HepG2 (cell line): ENCODE data around the gene SQSTM1. TPM values are rescaled to one million over a fixed set of nuclear protein-coding genes. Genes with fewer than 3 reads are reported as not detected.

Experiments
- ARID2 ChIP-seq: sonication (generic); formaldehyde crosslinking; IDR thresholded peaks from 2 replicates; pipeline ENCODE4 v1.8.1; 2022; ENCODE audit warnings: mild to moderate bottlenecking, missing genetic modification reagents, borderline replicate concordance
- ELF3 ChIP-seq: IDR thresholded peaks from 2 replicates; pipeline ENCODE4 v1.6.1; 2016; ENCODE audit warnings: missing genetic modification reagents, missing compliant biosample characterization
- NPAS2 ChIP-seq: sonication (generic); formaldehyde crosslinking; IDR thresholded peaks from 2 replicates; pipeline ENCODE4 v1.8.0; 2022; ENCODE audit warnings: mild to moderate bottlenecking, missing genetic modification reagents, borderline replicate concordance
- NR2F1 ChIP-seq, 2 experiments: fragments of 450-650 bp in 1 of 2; formaldehyde crosslinking in 1 of 2; IDR thresholded peaks; 2 replicates each; pipeline versions ENCODE4 v1.5.0 to v1.6.1; 2016 to 2020; ENCODE audit warnings: mild to moderate bottlenecking in 1 of 2, missing compliant biosample characterization in 1 of 2, missing genetic modification reagents in 1 of 2, moderate library complexity in 1 of 2
- SAP130 ChIP-seq: IDR thresholded peaks from 2 replicates; pipeline ENCODE4 v1.6.1; 2016; ENCODE audit warnings: low read depth
- SP5 ChIP-seq: IDR thresholded peaks from 2 replicates; pipeline ENCODE4 v1.6.1; 2016; ENCODE audit warnings: low read depth, borderline replicate concordance
- TARDBP ChIP-seq: sonication (generic); formaldehyde crosslinking; IDR thresholded peaks from 2 replicates; pipeline ENCODE4 v1.8.0; 2022; ENCODE audit warnings: mild to moderate bottlenecking, missing genetic modification reagents
- ZNF615 ChIP-seq: sonication (generic); formaldehyde crosslinking; IDR thresholded peaks from 2 replicates; pipeline ENCODE4 v1.5.0; 2020; ENCODE audit warnings: mild to moderate bottlenecking, missing genetic modification reagents, borderline replicate concordance
- ZNF747 ChIP-seq: sonication (generic); formaldehyde crosslinking; IDR thresholded peaks from 2 replicates; pipeline ENCODE4 v1.8.1; 2023; ENCODE audit warnings: missing genetic modification reagents, mild to moderate bottlenecking, borderline replicate concordance
- polyA plus RNA-seq, 8 experiments: library from polyadenylated mRNA; depleted of rRNA in 3 of 8; stranded (reverse) in 7 of 8; unstranded in 1 of 8; fragments of >200 nt; fragmentation: Illumina TruSeq in 4 of 8; extraction: Trizol in 4 of 8; gene quantifications; 2 replicates each; pipeline versions ENCODE4 v1.2.1 to v1.2.3, GENCODE V29; 2011 to 2016; ENCODE audit warnings: low read depth in 4 of 8, missing spikeins in 1 of 8, mixed read lengths in 1 of 8; ENCODE audit not compliant: insufficient read depth in 1 of 8
- total RNA-seq, 5 experiments: library from RNA; depleted of rRNA; stranded (reverse); fragments of >200 nt; fragmentation: Illumina TruSeq; extraction: Trizol; gene quantifications; 2 replicates each; pipeline ENCODE4 v1.2.3, GENCODE V29; 2016; ENCODE audit warnings: low read depth in 1 of 5
- TF ChIP-seq, protein P1 (sequence below): sonication (generic); formaldehyde crosslinking; IDR thresholded peaks from 2 replicates; pipeline ENCODE4 v1.9.0; 2022; ENCODE audit warnings: missing genetic modification reagents, mild to moderate bottlenecking, borderline replicate concordance
- TF ChIP-seq, protein P2 (sequence below): sonication (generic); formaldehyde crosslinking; IDR thresholded peaks from 2 replicates; pipeline ENCODE4 v1.5.0; 2020; ENCODE audit warnings: mild to moderate bottlenecking, missing genetic modification reagents, moderate library complexity
- TF ChIP-seq, protein P3 (sequence below), 2 experiments: sonication (generic) in 1 of 2; formaldehyde crosslinking in 1 of 2; IDR thresholded peaks; 2 replicates each; pipeline versions ENCODE4 v1.4.0 to v1.6.1; 2018 to 2020; ENCODE audit warnings: missing genetic modification reagents in 2 of 2, borderline replicate concordance in 1 of 2, low read depth in 1 of 2, mild to moderate bottlenecking in 1 of 2, missing biosample characterization in 1 of 2
- TF ChIP-seq, protein P4 (sequence below): sonication (generic); formaldehyde crosslinking; IDR thresholded peaks from 2 replicates; pipeline ENCODE4 v1.4.0; 2020; ENCODE audit warnings: mild to moderate bottlenecking, missing genetic modification reagents
- TF ChIP-seq, protein P5 (sequence below): sonication (generic); formaldehyde crosslinking; IDR thresholded peaks from 2 replicates; pipeline ENCODE4 v1.5.0; 2020; ENCODE audit warnings: mild to moderate bottlenecking, missing genetic modification reagents

The SQSTM1 gene
- total and polyA plus RNA-seq, 2 of the 13 experiments (the other 11 are each of a cell fraction or from before 2014, with no cell fraction given), result 90.9 to 160 TPM

GRCh38 chr5:179805529-179806249, 15.0 kb upstream of the SQSTM1 start (continued):
- TF ChIP-seq, protein P1, sequence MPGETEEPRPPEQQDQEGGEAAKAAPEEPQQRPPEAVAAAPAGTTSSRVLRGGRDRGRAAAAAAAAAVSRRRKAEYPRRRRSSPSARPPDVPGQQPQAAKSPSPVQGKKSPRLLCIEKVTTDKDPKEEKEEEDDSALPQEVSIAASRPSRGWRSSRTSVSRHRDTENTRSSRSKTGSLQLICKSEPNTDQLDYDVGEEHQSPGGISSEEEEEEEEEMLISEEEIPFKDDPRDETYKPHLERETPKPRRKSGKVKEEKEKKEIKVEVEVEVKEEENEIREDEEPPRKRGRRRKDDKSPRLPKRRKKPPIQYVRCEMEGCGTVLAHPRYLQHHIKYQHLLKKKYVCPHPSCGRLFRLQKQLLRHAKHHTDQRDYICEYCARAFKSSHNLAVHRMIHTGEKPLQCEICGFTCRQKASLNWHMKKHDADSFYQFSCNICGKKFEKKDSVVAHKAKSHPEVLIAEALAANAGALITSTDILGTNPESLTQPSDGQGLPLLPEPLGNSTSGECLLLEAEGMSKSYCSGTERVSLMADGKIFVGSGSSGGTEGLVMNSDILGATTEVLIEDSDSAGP (CRISPR knock-in tag), result peak; percentile 66; the same call in 1 of the 2 replicates
- TF ChIP-seq, protein P2, sequence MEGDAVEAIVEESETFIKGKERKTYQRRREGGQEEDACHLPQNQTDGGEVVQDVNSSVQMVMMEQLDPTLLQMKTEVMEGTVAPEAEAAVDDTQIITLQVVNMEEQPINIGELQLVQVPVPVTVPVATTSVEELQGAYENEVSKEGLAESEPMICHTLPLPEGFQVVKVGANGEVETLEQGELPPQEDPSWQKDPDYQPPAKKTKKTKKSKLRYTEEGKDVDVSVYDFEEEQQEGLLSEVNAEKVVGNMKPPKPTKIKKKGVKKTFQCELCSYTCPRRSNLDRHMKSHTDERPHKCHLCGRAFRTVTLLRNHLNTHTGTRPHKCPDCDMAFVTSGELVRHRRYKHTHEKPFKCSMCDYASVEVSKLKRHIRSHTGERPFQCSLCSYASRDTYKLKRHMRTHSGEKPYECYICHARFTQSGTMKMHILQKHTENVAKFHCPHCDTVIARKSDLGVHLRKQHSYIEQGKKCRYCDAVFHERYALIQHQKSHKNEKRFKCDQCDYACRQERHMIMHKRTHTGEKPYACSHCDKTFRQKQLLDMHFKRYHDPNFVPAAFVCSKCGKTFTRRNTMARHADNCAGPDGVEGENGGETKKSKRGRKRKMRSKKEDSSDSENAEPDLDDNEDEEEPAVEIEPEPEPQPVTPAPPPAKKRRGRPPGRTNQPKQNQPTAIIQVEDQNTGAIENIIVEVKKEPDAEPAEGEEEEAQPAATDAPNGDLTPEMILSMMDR (CRISPR knock-in tag), result 0 out of 2 replicates have a peak, but pooled peaks have one; percentile 14
- peak; percentile 68; the same call in 1 of the 2 replicates for TF ChIP-seq TARDBP (CRISPR knock-in tag)
- no peak for TF ChIP-seq NPAS2 (CRISPR knock-in tag)
- TF ChIP-seq, protein P3, sequence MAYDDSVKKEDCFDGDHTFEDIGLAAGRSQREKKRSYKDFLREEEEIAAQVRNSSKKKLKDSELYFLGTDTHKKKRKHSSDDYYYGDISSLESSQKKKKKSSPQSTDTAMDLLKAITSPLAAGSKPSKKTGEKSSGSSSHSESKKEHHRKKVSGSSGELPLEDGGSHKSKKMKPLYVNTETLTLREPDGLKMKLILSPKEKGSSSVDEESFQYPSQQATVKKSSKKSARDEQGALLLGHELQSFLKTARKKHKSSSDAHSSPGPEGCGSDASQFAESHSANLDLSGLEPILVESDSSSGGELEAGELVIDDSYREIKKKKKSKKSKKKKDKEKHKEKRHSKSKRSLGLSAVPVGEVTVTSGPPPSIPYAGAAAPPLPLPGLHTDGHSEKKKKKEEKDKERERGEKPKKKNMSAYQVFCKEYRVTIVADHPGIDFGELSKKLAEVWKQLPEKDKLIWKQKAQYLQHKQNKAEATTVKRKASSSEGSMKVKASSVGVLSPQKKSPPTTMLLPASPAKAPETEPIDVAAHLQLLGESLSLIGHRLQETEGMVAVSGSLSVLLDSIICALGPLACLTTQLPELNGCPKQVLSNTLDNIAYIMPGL (CRISPR knock-in tag; IDR thresholded peaks at IDR 0.05; ENCODE audit: borderline replicate concordance in 1 of 2, low read depth in 1 of 2), result peak; percentile 53 to 72; a peak in 3 of 4 replicates
- TF ChIP-seq ELF3 (CRISPR knock-in tag), result 0 out of 2 replicates have a peak, but pooled peaks have one; percentile 9
- TF ChIP-seq, protein P4, sequence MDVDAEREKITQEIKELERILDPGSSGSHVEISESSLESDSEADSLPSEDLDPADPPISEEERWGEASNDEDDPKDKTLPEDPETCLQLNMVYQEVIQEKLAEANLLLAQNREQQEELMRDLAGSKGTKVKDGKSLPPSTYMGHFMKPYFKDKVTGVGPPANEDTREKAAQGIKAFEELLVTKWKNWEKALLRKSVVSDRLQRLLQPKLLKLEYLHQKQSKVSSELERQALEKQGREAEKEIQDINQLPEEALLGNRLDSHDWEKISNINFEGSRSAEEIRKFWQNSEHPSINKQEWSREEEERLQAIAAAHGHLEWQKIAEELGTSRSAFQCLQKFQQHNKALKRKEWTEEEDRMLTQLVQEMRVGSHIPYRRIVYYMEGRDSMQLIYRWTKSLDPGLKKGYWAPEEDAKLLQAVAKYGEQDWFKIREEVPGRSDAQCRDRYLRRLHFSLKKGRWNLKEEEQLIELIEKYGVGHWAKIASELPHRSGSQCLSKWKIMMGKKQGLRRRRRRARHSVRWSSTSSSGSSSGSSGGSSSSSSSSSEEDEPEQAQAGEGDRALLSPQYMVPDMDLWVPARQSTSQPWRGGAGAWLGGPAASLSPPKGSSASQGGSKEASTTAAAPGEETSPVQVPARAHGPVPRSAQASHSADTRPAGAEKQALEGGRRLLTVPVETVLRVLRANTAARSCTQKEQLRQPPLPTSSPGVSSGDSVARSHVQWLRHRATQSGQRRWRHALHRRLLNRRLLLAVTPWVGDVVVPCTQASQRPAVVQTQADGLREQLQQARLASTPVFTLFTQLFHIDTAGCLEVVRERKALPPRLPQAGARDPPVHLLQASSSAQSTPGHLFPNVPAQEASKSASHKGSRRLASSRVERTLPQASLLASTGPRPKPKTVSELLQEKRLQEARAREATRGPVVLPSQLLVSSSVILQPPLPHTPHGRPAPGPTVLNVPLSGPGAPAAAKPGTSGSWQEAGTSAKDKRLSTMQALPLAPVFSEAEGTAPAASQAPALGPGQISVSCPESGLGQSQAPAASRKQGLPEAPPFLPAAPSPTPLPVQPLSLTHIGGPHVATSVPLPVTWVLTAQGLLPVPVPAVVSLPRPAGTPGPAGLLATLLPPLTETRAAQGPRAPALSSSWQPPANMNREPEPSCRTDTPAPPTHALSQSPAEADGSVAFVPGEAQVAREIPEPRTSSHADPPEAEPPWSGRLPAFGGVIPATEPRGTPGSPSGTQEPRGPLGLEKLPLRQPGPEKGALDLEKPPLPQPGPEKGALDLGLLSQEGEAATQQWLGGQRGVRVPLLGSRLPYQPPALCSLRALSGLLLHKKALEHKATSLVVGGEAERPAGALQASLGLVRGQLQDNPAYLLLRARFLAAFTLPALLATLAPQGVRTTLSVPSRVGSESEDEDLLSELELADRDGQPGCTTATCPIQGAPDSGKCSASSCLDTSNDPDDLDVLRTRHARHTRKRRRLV (CRISPR knock-in tag), result no peak
- no peak for TF ChIP-seq SP5 (CRISPR knock-in tag)
- TF ChIP-seq ZNF747, result 0 out of 2 replicates have a peak, but pooled peaks have one; percentile 41
- TF ChIP-seq ARID2, result 0 out of 2 replicates have a peak, but pooled peaks have one; percentile 42
- peak; percentile 38 for TF ChIP-seq SAP130 (CRISPR knock-in tag)
- TF ChIP-seq ZNF615, result no peak
- TF ChIP-seq, protein P5, sequence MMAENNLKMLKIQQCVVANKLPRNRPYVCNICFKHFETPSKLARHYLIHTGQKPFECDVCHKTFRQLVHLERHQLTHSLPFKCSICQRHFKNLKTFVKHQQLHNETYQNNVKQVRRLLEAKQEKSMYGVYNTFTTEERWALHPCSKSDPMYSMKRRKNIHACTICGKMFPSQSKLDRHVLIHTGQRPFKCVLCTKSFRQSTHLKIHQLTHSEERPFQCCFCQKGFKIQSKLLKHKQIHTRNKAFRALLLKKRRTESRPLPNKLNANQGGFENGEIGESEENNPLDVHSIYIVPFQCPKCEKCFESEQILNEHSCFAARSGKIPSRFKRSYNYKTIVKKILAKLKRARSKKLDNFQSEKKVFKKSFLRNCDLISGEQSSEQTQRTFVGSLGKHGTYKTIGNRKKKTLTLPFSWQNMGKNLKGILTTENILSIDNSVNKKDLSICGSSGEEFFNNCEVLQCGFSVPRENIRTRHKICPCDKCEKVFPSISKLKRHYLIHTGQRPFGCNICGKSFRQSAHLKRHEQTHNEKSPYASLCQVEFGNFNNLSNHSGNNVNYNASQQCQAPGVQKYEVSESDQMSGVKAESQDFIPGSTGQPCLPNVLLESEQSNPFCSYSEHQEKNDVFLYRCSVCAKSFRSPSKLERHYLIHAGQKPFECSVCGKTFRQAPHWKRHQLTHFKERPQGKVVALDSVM (CRISPR knock-in tag), result peak; percentile 66; the same call in 1 of the 2 replicates
- TF ChIP-seq NR2F1 (CRISPR knock-in tag; IDR thresholded peaks at IDR 0.05), result no peak
